ENCODE data around the gene ENOX1.

The ENOX1 gene

GRCh38 chr13:43246382-43246781 lies 540.4 kb downstream of the ENOX1 start:
- no peak for DNase-seq (ENCODE audit: low read depth)

- DNase-seq (ENCODE audit: low read depth) = peak; percentile 72
These were observed 541.3 kb downstream of the ENOX1 start for GRCh38 chr13:43245374-43245964.

- no peak for DNase-seq (ENCODE audit: low read depth)
These were observed 542.3 kb downstream of the ENOX1 start for GRCh38 chr13:43244481-43244880.

- DNase-seq (ENCODE audit: low read depth) = no peak
These were observed 543.1 kb downstream of the ENOX1 start for GRCh38 chr13:43243711-43244110.

- DNase-seq (ENCODE audit: low read depth) = no peak
These were observed 544.7 kb downstream of the ENOX1 start for GRCh38 chr13:43242040-43242439.

GRCh38 chr13:43240278-43240677 lies 546.5 kb downstream of the ENOX1 start:
- DNase-seq (ENCODE audit: low read depth) = no peak

GRCh38 chr13:43239275-43239840 lies 547.4 kb downstream of the ENOX1 start:
- DNase-seq (ENCODE audit: low read depth) = no peak

GRCh38 chr13:43238341-43239083 lies 548.3 kb downstream of the ENOX1 start:
- DNase-seq (ENCODE audit: low read depth) = no peak

GRCh38 chr13:43237616-43238015 lies 549.2 kb downstream of the ENOX1 start:
- no peak for DNase-seq (ENCODE audit: low read depth)

- no peak for DNase-seq (ENCODE audit: low read depth)
These were observed 551.7 kb downstream of the ENOX1 start for GRCh38 chr13:43235028-43235427.

GRCh38 chr13:43232873-43233265 lies 553.9 kb downstream of the ENOX1 start:
- no peak for DNase-seq (ENCODE audit: low read depth)

GRCh38 chr13:43232144-43232872 lies 554.5 kb downstream of the ENOX1 start:
- DNase-seq (ENCODE audit: low read depth) = no peak

- DNase-seq (ENCODE audit: low read depth) = no peak
These were observed 555.8 kb downstream of the ENOX1 start for GRCh38 chr13:43230989-43231388.

GRCh38 chr13:43229506-43229905 lies 557.3 kb downstream of the ENOX1 start:
- no peak for DNase-seq (ENCODE audit: low read depth)

GRCh38 chr13:43227721-43228120 lies 559.1 kb downstream of the ENOX1 start:
- DNase-seq (ENCODE audit: low read depth) = no peak

- DNase-seq (ENCODE audit: low read depth) = no peak
These were observed 563.6 kb downstream of the ENOX1 start for GRCh38 chr13:43223216-43223615.

- DNase-seq (ENCODE audit: low read depth) = no peak
These were observed 564.7 kb downstream of the ENOX1 start for GRCh38 chr13:43222086-43222485.

GRCh38 chr13:43221611-43222010 lies 565.2 kb downstream of the ENOX1 start:
- no peak for DNase-seq (ENCODE audit: low read depth)

- DNase-seq (ENCODE audit: low read depth) = no peak
These were observed 565.7 kb downstream of the ENOX1 start for GRCh38 chr13:43220873-43221595.

GRCh38 chr13:43214124-43214523 lies 572.6 kb downstream of the ENOX1 start:
- no peak for DNase-seq (ENCODE audit: low read depth)

GRCh38 chr13:43206838-43207237 lies 579.9 kb downstream of the ENOX1 start:
- no peak for DNase-seq (ENCODE audit: low read depth)

- no peak for DNase-seq (ENCODE audit: low read depth)
These were observed 581.4 kb downstream of the ENOX1 start for GRCh38 chr13:43205416-43205815.
